GM19035 (cell line): ENCODE data around the gene SLC4A5.

Source experiments
- ATAC-seq: cut with Tn5 transposase; IDR thresholded peaks from one replicate; pipeline ENCODE4 v1.9.1; 2021; ENCODE audit not compliant: unreplicated experiment

Gene SLC4A5

DNA sequence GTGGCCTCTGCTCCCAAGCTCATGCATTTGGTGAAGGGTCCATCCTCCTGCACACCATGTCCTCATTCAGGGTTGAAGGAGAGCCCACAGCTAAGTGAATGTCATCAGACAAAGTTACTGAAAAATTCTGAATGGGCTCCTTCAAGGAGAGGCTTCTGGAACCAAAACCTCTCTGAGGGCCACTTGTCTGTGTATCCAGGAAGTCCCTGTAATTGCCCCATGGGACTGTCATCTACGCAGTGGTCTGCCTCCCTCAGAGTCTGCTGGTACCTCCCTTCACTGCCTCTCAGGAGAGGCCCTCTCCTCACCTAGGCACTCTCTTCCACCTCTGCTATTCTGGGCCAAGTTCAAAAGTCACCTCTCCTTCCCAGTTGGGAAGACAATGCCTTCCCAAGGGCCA, 68.0 kb downstream of the SLC4A5 start:
- ATAC-seq: no peak

DNA sequence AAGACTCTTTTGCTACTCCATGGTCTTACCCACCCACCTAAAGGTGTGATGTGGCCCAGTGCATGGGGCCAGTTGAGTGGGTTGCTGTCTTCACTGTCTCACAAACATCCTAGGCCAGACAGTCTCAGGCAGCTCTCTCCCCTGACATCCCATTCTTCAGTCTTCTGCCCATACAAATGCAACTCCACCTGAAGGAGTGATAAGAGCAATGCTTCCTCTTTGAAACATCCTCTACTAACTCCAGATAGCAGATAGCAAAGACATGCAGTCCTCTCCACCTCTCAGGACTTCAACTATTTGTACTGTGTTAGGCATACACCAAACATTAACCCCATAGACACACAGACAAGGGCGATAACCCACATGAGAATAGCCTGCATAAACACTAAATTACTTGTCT, 73.5 kb downstream of the SLC4A5 start:
- ATAC-seq: no peak

DNA sequence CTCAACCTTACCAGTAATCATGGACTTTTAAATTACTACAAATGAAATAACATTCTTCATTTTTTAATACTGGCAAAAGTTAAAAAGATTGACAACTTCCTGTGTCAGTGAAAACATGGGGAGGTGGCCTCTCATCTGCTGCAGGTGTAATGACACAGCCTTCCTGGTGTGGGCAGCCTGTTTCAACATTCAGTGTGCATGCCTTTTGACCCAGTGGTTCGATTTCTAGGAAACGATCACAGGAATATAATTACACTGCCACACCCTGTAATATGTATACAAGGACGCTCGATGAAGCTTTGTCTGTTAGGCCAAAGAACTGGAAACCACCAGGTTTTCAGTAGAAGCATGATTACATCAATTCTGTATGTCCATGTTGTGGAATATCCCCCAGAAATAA, 76.1 kb downstream of the SLC4A5 start:
- no peak for ATAC-seq

DNA sequence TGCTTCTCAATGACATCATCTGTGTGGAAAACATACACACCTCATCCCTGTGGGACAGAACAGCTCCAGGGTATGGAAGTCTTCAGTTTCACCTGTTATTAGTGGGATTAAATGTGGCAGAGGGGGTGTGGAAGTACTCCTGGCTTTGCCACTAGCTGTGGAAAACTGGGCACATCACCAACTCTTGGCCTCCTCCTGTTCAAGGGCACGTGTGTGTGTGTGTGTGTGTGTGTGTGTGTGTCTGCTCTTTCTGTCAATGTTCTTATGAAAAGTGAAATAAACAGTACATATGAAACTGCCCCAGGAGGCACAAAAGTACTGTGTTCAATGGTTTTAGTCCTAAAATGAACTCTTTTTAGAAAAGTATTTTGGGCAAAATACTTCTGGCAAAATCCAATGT, 78.9 kb downstream of the SLC4A5 start:
- ATAC-seq: no peak

DNA sequence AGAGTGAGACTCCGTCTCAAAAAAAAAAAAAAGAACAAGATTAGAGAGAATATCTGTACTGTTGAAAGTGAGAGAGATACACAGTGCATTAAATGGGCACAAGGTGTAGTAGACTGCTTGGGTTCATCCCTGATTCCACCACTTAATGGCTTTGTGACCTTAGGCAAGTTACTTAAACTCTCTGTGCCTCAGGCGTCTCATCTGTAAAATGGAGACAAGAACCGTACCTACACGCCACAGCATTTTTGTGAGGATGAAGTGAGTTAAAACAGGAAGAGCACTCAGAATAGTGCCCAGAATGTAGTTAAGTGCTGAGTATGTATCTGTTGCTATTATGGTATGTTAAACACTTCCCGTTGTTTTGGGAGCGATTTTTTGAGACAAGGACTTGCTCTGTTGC, 80.5 kb downstream of the SLC4A5 start:
- ATAC-seq: no peak

DNA sequence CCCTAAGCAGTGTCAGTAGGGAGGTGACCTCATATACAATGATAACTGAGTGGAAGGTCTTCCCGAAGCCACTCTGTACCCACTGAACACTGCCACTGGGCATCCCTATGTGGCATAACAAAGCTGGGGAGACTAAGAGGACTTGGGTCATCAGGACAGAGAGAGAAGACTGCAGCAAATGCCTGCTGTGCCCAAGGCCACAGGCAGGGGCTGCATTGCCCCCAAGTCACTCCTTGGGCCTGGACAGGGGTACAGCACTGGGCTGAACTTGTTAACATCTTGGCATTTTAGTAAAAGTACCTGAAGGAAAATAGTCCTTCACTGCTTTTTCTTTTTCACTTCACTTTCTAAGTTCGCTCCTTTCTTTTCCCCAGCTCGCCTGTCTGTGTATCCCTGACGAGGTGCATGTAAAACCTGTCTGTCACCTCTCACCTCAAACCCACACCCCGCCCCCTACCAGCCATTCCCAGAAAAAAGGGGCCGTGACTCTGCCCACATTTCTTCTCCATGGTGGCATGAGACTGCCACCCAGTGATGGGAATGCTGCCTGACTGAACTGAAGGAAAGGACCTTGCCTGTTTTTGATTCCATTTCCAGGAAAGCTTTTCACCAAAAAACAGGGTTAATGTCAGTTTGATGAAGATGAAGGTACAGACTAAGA, 81.9 kb downstream of the SLC4A5 start:
- no peak for ATAC-seq

DNA sequence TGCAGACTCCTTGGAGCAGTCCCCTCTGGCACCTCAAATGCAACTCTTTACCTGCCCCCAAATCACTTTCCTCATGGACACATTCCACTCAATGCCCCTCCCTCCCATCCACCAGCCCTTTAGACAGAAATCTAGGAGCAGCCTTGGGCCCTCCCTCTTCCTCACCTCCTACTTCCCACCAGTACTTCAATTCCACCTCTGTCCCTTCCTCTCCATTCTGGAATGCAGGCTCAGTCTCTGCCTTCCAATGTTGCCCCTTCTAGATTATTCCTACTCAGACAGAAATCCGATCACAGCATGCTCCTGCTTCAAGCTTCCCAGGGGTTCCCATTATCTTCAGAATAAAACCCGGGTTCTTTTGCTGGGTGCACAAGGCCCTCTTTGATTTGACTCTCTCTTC, 82.7 kb downstream of the SLC4A5 start:
- ATAC-seq: no peak

DNA sequence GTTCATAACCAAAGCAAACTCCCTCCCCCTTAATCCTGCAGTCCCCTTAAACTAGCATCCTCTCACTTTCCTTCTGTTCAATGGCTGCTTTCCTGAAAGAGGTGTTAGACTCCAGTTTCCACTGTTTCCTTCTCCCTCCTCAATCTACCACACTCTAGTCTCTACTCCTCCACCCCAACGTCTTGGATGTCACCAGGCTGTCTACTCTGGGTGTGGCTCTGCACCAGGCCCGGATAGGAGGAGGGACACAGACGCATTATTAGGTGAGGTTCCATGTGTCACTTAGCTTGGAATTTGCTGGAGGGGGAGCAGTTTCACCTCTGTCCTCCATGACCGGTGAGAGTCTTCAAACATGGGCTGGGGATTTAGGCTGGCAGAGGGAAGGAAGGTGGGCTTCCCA, 83.5 kb downstream of the SLC4A5 start:
- no peak for ATAC-seq

DNA sequence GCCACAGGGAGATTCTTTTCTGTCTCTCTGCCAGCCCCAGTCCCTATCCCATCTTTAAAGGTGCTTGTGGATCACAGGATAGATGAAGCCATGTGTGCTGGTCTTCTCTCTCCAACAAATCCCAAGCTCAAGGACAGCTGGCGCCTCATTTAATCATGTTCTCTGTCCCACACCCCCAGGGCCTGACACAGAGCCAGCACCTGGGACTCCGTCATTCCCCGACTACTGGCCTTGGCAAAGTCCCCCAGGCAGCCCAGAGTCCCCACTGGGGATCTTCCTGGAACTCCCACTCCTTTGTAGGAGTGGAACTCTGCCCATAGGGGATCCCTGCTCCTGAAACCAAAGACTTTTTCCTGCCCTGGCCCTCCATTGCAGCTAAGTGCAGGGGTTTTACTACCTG, 84.0 kb downstream of the SLC4A5 start:
- no peak for ATAC-seq

DNA sequence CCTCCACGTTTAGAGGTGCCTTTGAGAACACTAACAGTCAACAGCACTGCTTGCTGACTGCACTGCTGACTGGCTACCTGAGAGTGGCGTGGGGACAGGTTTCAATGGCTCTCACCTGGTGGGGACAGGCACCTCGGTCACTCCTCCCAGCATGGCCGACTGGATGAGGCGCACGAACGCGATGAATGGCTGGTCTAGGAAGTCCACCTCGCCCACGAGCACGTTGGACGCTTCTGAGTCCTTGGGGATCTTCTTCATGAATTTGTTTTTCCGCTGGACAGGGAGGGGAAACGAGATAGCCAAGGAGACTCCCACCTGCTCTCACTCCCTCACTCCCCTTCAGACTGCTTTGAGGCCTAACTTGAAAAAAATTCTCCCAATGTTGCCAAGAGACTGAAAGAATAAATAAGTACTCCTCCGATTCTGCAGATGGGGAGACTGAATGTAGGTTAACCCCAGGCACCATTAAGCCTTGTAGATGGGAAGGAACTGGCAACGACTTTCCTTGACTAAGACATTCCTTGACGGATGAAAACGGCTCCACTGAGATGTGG, 87.5 kb downstream of the SLC4A5 start:
- ATAC-seq: no peak

DNA sequence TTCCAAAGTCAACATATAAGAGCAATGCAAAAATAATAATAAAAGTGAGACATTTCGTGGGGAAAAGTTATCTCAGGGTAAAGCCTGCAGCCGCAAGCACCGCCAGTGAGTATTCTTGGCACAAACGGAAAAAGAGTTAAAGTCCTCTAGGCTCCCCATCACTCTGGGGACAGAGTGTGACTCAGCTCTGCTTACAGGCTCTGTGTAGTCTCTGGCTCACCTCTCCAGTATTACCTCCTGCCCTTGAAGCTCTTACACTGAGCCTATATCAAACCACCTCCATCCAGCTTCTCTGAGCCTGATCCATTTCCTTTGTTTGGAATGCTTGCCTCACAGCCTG, 89.3 kb downstream of the SLC4A5 start:
- no peak for ATAC-seq

DNA sequence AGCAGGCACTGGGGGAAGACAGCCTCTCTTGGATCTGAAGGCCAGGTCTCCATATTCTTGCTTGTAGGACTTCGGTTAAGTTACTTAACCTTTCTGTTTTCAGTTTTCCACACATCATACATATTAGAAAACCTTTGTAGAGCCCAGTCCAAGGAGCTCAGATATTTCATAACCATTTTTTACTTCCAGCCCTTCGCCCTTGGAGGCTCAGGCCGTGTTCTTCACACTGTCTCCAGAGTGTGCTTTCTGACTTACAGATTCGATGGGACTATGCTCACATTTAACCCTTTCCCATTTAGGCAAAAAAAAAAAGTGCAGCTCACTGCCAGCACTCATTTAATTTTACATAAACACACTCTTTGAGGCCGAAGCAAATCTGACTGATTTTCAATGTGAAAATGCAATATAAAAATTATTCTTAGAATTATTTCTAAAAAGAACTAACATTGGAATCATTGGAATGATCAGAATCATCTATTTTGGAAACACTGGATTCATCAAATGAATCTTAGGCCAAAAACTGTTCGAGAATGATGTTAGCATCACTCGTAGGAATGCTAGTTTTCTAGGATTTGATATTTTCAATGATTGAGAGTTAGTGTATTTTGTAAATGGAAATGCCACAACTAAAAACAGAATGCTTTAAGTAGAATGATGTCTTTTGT, 89.8 kb downstream of the SLC4A5 start:
- ATAC-seq: no peak

DNA sequence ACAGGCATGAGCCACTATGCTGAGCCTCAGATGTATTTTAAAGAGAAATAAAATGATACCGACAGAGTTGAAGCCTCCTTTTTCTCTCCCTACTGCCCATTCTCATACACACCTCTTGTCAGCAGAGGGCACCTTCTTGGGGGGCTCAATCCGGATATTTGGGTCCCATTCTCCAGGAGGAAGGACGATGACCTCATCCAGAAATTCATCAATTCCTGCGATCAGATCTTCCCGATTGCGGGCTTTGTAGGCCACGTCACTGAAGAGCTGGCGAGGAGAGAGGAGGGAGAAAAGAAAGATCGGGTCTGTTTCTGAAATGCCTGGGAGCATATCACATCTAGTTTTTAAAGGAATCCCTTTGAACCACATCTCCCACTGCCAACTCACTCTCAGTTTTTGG, 90.4 kb downstream of the SLC4A5 start:
- ATAC-seq: no peak

DNA sequence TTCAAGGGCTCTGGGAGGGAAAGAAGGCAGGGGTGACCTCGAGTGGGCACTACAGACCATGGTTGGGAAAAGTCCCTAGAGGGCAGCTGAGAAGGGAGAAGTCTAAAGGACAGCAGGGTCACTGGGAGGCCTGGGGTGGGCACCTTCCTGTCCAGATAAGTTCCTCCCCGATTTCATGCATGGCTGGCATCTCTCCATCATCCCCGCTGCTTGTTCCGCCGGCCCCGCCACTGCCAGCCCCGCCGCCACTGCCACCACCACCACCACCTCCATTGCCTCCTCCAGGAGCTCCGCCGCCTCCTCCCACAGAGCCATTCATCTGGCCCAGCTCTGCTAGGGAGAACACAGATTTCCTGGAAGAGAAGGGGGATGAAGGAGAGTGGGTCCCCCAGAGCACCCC, 91.2 kb downstream of the SLC4A5 start:
- no peak for ATAC-seq

DNA sequence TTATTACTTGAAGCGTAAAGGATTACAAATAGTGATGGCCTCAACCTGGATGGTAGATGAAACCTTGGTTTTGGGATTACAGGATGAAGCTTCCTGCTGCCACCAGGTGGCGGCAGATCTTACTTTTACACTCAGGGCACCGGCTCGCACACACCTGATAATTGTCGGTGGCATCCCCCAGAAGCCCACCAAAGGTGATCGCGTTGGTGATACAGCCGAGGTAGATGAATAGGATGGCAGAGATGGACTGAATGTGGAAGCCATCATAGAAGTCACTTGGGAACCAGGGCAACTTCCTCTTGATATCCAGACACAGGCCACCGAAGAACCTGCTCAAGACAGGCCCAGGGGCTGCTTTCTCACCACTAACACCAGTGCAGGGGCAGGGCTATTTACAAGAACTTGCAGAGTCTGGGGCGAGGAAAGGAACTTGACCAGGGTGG, 93.0 kb downstream of the SLC4A5 start:
- peak; percentile 64 for ATAC-seq

DNA sequence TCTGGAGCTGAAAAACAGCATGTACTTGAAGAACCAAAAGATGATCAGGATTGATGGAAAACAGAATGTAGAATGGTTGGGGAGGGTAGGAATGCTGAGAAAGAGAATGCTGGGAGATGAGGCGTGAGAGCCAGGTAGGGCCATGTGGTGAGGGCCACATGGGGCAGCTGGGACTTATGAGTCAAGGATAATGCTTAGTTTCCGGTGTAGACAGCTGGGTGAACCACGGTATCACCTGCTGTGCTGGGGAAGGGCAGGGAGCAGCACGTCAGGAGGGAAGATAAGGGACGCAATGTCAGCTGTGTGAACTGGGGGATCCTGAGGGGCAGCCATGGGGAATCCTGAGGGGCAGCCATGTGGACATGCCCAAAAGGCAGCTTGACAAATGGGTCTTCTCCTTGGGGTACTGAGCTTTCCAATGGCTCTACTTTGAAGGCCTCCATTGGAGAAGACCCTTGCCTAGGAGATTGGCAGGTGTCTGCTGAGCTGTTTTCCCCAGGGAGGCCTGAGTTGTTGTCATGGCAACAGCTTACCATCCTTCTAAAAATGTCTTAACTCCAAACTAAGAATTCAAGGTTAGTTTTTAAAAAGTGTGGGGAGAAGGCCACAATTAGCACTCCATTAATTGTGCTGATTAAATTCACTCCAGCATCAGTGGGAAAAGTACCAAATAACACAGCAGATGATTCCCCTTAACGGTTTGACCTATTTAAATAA, 93.7 kb downstream of the SLC4A5 start:
- no peak for ATAC-seq

DNA sequence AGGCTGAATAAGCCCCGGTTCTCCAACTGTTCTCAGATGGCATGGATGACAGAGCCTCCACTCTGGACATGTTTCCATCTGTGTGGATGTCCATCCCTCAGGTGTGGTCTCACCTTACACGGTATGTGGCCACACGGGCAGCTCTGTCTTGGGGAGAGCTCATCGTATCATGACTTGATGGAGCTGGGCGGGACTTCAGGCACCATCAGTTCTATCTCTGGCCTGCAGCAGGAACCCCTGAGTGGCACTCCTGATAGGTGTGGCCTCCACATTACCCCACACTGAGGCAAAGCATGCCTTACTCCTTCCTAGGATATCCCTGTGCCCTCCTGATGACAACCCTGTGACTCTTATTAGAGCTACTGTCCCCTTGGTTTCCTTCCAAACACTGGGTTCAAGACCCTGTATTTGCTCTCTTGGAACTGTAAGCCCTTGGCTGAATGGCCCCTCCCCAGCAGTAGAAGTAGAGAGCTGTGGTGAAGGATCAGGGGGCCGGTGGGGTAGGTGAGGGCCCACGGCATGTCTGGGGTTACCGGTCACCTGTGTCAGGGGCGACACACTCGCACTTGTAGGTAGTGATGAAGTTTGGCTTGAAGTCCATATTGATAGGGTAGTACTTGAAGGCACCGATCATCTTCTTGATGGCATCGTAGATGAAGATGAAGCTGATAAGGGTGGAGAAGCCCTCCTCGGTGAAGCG, 96.6 kb downstream of the SLC4A5 start:
- no peak for ATAC-seq

DNA sequence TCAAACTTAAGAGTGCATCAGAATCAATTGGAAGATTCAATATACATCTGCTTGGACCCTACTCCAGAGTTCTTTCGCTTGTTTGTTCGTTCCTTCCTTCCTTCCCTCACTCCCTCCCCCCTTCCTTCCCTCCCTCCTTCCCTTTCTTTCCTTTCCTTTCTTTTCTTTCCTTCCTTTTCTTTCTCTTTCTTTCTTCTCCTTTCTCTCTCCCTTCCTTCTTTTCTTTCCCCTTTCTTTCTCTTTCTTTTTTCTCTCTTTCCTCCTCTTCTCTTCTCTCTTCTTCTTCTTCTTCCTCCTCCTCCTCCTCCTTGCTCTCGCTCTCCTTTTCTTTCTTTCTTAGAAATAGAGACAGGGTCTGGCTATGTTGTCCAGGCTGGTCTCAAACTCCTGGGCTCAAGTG, 98.9 kb downstream of the SLC4A5 start:
- no peak for ATAC-seq

DNA sequence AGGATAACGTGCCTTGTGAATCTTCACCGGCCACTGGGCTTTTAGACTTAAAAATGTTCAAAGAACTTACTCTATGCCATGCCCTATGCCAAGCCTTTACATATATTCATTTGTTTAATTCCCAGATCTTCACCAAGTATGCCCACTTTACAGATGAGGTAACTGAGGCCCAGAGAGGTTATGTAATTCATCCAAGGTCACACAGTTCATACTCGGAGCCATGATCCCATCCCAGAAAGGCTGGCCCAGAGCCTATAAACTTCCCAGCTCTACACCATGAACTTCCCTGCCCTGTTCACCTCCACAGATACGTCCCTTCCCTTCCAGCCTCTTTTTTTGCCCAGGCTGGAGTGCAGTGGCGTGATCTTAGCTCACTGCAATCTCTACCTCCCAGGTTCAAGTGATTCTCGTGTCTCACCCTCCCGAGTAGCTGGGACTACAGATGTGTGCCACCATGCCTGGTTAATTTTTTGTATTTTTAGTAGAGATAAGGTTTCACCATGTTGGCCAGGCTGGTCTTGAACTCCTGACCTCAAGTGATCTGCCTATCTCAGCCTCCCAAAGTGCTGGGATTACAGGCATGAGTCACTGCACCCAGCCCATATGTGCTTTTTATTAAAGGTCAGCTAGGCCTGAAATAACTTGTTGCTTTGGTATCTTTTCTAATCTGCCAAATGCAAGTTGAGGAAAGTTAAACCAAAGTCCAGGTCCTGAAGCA, 100.7 kb downstream of the SLC4A5 start:
- ATAC-seq: no peak

DNA sequence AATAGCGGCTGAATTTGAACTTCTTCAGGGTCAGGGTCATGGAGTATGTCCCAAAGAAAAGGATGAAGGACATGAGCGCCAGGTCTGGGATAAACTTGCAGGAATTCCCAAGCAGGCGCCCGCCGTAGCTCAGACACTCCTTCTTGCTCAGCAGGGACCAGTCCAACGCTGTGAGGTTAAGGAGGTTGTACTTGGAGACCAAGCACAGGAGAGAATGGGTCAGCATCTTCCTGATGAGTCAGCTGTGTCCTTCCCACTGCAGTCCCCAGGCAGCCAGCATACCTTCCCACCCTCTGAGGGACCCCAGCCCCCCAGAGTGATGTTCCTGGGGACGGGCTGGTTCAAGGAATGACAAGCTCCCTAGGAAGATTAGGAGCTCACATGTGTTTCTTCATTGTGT, 103.9 kb downstream of the SLC4A5 start:
- ATAC-seq: no peak

DNA sequence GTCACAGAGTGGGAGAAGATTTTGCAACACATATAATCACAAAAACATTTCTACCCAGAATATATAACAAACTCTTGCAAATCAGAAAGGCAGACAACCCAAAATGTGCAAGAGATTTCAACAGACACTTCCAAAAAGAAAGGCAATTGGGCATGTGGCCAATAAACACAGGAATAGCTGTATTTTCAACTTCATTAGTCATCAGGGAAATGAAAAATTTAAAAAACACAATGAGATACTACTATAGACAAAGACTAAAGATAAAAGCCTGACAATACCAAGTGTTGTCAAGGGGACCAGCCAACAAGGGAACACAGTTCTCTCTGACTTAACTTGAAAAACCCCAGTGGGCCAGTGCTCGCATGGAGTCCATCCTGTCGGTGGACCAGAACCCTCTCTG, 104.3 kb downstream of the SLC4A5 start:
- ATAC-seq: no peak
